A549 (cell line): ENCODE data around the gene BRI3. TPM values are rescaled to one million over a fixed set of nuclear protein-coding genes. Genes with fewer than 3 reads are reported as not detected.

Experiments used
- ATAC-seq, 2 experiments: fragments of 200-7000 bp in 1 of 2; fragments of >200 bp in 1 of 2; cut with Nextera tagmentation in 1 of 2; cut with Tn5 transposase in 1 of 2; 3 replicates each; pipeline versions ENCODE4 v1.8.0 to v1.9.1; 2018 to 2020; ENCODE audit warnings: mild to moderate bottlenecking in 1 of 2, moderate library complexity in 1 of 2
- CTCF ChIA-PET: fragments of 300-600 bp; sonication (Branson Sonifier 250); formaldehyde crosslinking; extraction: SDS; loops from one replicate; lab custom pipeline; 2021; ENCODE audit warnings: antibody characterized with exemption, inconsistent platforms; lab: Yijun Ruan, JAX
- POLR2A ChIA-PET: fragments of 350-600 bp; formaldehyde crosslinking; extraction: SDS; loops from one replicate; lab custom pipeline; 2021; ENCODE audit warnings: antibody characterized with exemption, inconsistent platforms; lab: Yijun Ruan, JAX
- DNase-seq, 2 experiments: peaks; one replicate each; pipeline versions ENCODE4 v3.0.0 to v3.0.0-alpha.2; 2011 to 2016; ENCODE audit warnings: low read depth in 1 of 2, low spot score in 1 of 2
- FAIRE-seq: peaks from 2 replicates; lab custom pipeline; 2011; peaks lifted over from hg19 to GRCh38; lab: Jason Lieb, UNC
- H3K27ac ChIP-seq, 2 experiments: fragments of >200 bp; sonication (Bioruptor Twin); formaldehyde crosslinking; 3 replicates each; pipeline ENCODE4 v1.5.1; 2016 to 2017
- H3K4me1 ChIP-seq: fragments of >200 bp; sonication (Bioruptor Twin); formaldehyde crosslinking; 3 replicates; pipeline ENCODE4 v1.6.1; 2016
- H3K4me2 ChIP-seq: fragments of >200 bp; sonication (Bioruptor Twin); formaldehyde crosslinking; 3 replicates; pipeline ENCODE4 v1.6.1; 2016
- H3K4me3 ChIP-seq: fragments of >200 bp; sonication (Bioruptor Twin); formaldehyde crosslinking; 3 replicates; pipeline ENCODE4 v1.5.1; 2016
- H3K9me3 ChIP-seq: fragments of >200 bp; sonication (Bioruptor Twin); formaldehyde crosslinking; 3 replicates; pipeline ENCODE4 v1.6.1; 2016
- BCL3 ChIP-seq: fragments of >200 bp; sonication (Bioruptor Twin); formaldehyde crosslinking; IDR thresholded peaks from 3 replicates; pipeline ENCODE4 v1.6.1; 2016
- E2F6 ChIP-seq: IDR thresholded peaks from 2 replicates; pipeline ENCODE4 v1.6.1; 2012; ENCODE audit warnings: low read depth, borderline replicate concordance
- EHF ChIP-seq: fragments of 250-450 bp; sonication (Bioruptor Pico); IDR thresholded peaks from 2 replicates; pipeline ENCODE4 v1.5.0; 2020; ENCODE audit warnings: mild to moderate bottlenecking
- EHMT2 ChIP-seq: fragments of 200-600 bp; sonication (generic); IDR thresholded peaks from 2 replicates; pipeline ENCODE4 v1.6.1; 2016; ENCODE audit warnings: antibody characterized with exemption, low read depth, mild to moderate bottlenecking, moderate library complexity
- FOSL2 ChIP-seq, 2 experiments: fragments of 450-650 bp in 1 of 2; fragments of >200 bp in 1 of 2; sonication (Bioruptor Twin) in 1 of 2; formaldehyde crosslinking; IDR thresholded peaks; 2 replicates each; pipeline versions ENCODE4 v1.5.0 to v1.6.1; 2016 to 2020; ENCODE audit warnings: mild to moderate bottlenecking in 1 of 2, moderate library complexity in 1 of 2
- GATA3 ChIP-seq: IDR thresholded peaks from 2 replicates; pipeline ENCODE4 v1.6.1; 2012; ENCODE audit warnings: borderline replicate concordance
- HDAC2 ChIP-seq: fragments of 200-600 bp; sonication (generic); IDR thresholded peaks from 2 replicates; pipeline ENCODE4 v1.6.1; 2016
- HEYL ChIP-seq: fragments of 250-450 bp; sonication (Bioruptor Pico); IDR thresholded peaks from 2 replicates; pipeline ENCODE4 v1.8.0; 2021; ENCODE audit warnings: mild to moderate bottlenecking, moderate library complexity
- HOXA7 ChIP-seq: fragments of 250-450 bp; sonication (Bioruptor Pico); IDR thresholded peaks from 2 replicates; pipeline ENCODE4 v1.5.0; 2020; ENCODE audit warnings: mild to moderate bottlenecking, moderate library complexity
- HOXB5 ChIP-seq: fragments of 250-450 bp; sonication (Bioruptor Pico); IDR thresholded peaks from 2 replicates; pipeline ENCODE4 v1.5.0; 2020; ENCODE audit warnings: mild to moderate bottlenecking, moderate library complexity
- JUN ChIP-seq, 2 experiments: fragments of >200 bp; sonication (Bioruptor Twin); formaldehyde crosslinking; IDR thresholded peaks; 2 replicates in 1 of 2; 3 replicates in 1 of 2; pipeline ENCODE4 v1.6.1; 2016 to 2017
- KDM1A ChIP-seq: fragments of 200-600 bp; sonication (generic); IDR thresholded peaks from 2 replicates; pipeline ENCODE4 v1.6.1; 2016; ENCODE audit warnings: low read depth, mild to moderate bottlenecking
- KDM5A ChIP-seq: fragments of 200-600 bp; sonication (generic); IDR thresholded peaks from 2 replicates; pipeline ENCODE4 v1.6.1; 2016; ENCODE audit warnings: antibody characterized with exemption, mild to moderate bottlenecking
- RNF2 ChIP-seq: fragments of 200-600 bp; sonication (generic); IDR thresholded peaks from 2 replicates; pipeline ENCODE4 v1.6.1; 2016; ENCODE audit warnings: low read depth, mild to moderate bottlenecking, antibody characterized with exemption, moderate library complexity, borderline replicate concordance
- SMC3 ChIP-seq: fragments of >200 bp; sonication (Bioruptor Twin); formaldehyde crosslinking; IDR thresholded peaks from 3 replicates; pipeline ENCODE4 v1.6.1; 2018; ENCODE audit warnings: inconsistent platforms
- USF2 ChIP-seq: fragments of 450-650 bp; IDR thresholded peaks from 2 replicates; pipeline ENCODE4 v1.6.1; 2014; ENCODE audit warnings: antibody characterized with exemption
- ZFP36 ChIP-seq: fragments of 450-650 bp; IDR thresholded peaks from 2 replicates; pipeline ENCODE4 v1.6.1; 2014; ENCODE audit warnings: borderline replicate concordance; ENCODE audit not compliant: partially characterized antibody
- ZNF302 ChIP-seq: fragments of 250-450 bp; sonication (Bioruptor Pico); IDR thresholded peaks from 2 replicates; pipeline ENCODE4 v1.9.0; 2021; ENCODE audit warnings: inconsistent platforms, mild to moderate bottlenecking, moderate library complexity
- WGBS: methylation state at CpG from one replicate; pipeline ENCODE4 v1.1.6; 2017; ENCODE audit errors: missing lambda C conversion rate; 5-methylcytosine and 5-hydroxymethylcytosine counted together
- polyA plus RNA-seq, 4 experiments: library from polyadenylated mRNA; depleted of rRNA in 3 of 4; stranded (reverse); fragments of >200 nt; fragmentation: RNase III in 1 of 4; extraction: RNeasy Plus Mini Kit Qiagen cat#74134 plus additional on column Dnase treatment in 1 of 4; gene quantifications; 2 replicates in 3 of 4; 3 replicates in 1 of 4; pipeline ENCODE4 v1.2.3, GENCODE V29; 2011 to 2017
- TF ChIP-seq, protein P1 (sequence below): fragments of >200 bp; sonication (Bioruptor Twin); formaldehyde crosslinking; IDR thresholded peaks from 3 replicates; pipeline ENCODE4 v1.5.1; 2016

Gene BRI3
- polyA plus RNA-seq, 2 of the 4 experiments (the other 2 are of a cell fraction), result 61.0 to 73.0 TPM

DNA sequence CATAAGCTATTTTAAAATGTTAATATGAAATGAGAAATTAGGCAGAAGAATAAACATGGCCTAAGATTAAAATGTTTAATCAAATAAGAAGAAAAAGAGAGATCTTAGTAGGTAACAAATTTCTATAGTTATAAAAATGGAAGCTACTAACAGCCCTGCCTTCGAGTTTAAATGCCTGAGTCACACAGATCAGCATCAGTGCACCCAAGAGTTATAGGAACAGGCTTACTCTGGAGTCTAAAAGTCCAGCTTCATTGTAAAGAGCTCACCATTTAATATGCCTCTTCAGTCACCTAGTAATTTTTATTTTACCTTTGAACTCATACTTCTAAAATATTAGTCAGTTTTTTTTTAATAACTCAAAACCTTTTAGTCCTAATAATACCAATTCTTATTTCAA lies 52.6 kb downstream of the BRI3 start:
- Histone ChIP-seq H3K27ac (no peak overlapping the region), H3K4me2 (no peak overlapping the region), H3K4me3 (no peak overlapping the region), H3K4me1 (peaks cover 10% of the 10 kb centered on the region; the same call in 1 of the 3 replicates), H3K9me3 (no peaks in the 10 kb centered on the region)
- 33% methylated on average over 1 of the region's 1 CpG for WGBS
- ATAC-seq, result peak in 1 of 2 experiments; percentile 31; a peak in 1 of 6 replicates
- no peak for FAIRE-seq
- no peak for DNase-seq
- ChIA-PET CTCF (interaction anchor here (1.2 to 1.5 kb wide), 2 partner anchors 67 to 87 kb away, joined by 5 to 7 read pairs; partner anchors contain the start of gene BAIAP2L1), POLR2A (no interaction called here)
- TF ChIP-seq KDM1A (no peak), JUN (IDR thresholded peaks at IDR 0.05) (no peak), EHMT2 (no peak)
- TF ChIP-seq, all 56 proteins: peak for 0

DNA sequence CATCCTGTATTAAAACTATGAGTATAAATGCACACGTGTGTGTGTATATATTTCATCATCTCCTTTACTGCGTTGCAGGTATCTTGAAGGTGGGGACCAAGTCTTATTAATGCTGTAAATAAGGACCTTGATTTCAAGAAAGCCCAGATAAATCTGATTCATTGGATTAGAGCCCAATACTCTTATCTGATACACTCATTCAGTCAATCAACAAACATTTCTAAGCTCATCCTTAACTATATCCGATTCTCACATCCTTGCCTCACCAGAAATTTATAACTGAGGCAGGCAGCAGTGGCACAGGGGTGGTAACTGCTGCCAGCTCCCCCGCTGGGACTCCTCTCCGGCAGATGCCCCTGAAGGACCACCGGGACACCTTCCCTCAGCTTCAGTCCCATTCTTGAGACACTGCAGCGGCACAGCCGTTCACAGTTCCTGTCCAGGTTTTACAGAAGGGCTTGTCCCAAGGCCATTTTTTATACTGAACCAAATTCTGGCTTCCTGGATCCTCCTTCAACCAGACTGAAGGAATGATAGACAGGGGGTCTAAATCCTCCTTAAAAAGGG lies 54.0 kb downstream of the BRI3 start:
- POLR2A ChIA-PET, result no interaction called here
- H3K4me1 ChIP-seq, result peaks cover 10% of the 10 kb centered on the region; the same call in 1 of the 3 replicates
- no peak overlapping the region for H3K27ac ChIP-seq
- no peak for FAIRE-seq
- TF ChIP-seq USF2, result no peak
- no peak for TF ChIP-seq BCL3
- no peak for TF ChIP-seq EHF
- no peak for TF ChIP-seq FOSL2 (IDR thresholded peaks at IDR 0.05)
- TF ChIP-seq FOSL2 (CRISPR knock-in tag; IDR thresholded peaks at IDR 0.05), result no peak
- TF ChIP-seq, protein P1, sequence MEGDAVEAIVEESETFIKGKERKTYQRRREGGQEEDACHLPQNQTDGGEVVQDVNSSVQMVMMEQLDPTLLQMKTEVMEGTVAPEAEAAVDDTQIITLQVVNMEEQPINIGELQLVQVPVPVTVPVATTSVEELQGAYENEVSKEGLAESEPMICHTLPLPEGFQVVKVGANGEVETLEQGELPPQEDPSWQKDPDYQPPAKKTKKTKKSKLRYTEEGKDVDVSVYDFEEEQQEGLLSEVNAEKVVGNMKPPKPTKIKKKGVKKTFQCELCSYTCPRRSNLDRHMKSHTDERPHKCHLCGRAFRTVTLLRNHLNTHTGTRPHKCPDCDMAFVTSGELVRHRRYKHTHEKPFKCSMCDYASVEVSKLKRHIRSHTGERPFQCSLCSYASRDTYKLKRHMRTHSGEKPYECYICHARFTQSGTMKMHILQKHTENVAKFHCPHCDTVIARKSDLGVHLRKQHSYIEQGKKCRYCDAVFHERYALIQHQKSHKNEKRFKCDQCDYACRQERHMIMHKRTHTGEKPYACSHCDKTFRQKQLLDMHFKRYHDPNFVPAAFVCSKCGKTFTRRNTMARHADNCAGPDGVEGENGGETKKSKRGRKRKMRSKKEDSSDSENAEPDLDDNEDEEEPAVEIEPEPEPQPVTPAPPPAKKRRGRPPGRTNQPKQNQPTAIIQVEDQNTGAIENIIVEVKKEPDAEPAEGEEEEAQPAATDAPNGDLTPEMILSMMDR, result no peak
- TF ChIP-seq HEYL, result no peak
- no peak for TF ChIP-seq HDAC2
- CTCF ChIA-PET, result interaction anchor here (1.0 kb wide), 1 partner anchor 66 kb away, joined by 4 read pairs; the partner anchor contains the start of gene BAIAP2L1
- WGBS, result 94% methylated on average over 8 of the region's 8 CpGs
- no peak for DNase-seq
- no peaks in the 10 kb centered on the region for H3K9me3 ChIP-seq
- H3K4me2 ChIP-seq, result no peak overlapping the region
- ATAC-seq, result peak in 1 of 2 experiments; percentile 20; a peak in 2 of 6 replicates
- H3K4me3 ChIP-seq, result no peak overlapping the region

DNA sequence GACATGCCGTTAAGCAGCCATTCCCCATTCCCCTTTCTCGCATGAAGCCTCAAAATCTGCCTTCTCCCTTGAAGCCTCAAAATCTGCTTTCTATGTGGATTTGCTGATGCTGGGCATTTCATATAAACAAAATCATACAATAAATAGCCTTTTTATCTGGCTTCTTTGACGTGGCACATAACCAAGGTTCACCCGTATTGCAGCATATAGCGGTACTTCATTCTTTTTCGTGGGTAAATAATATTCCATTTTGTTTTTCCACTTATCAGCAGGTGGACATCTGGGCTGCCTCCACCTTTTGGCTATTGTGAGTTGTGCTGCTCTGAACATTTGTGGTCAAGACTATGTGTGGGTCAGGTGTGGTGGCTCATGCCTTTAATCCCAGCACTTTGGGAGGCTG lies 57.0 kb downstream of the BRI3 start:
- Histone ChIP-seq H3K9me3 (no peaks in the 10 kb centered on the region), H3K4me2 (no peak overlapping the region), H3K4me3 (no peak overlapping the region), H3K4me1 (peaks cover 26% of the 10 kb centered on the region), H3K27ac (no peak overlapping the region)
- no peak for ATAC-seq
- no peak for TF ChIP-seq ZFP36
- TF ChIP-seq, protein P1, result no peak
- no peak for TF ChIP-seq JUN (IDR thresholded peaks at IDR 0.05)
- TF ChIP-seq HOXA7 (CRISPR knock-in tag), result no peak
- no peak for TF ChIP-seq SMC3
- no peak for TF ChIP-seq KDM5A
- TF ChIP-seq E2F6, result no peak
- no peak for TF ChIP-seq HOXB5 (CRISPR knock-in tag)
- TF ChIP-seq RNF2, result no peak
- no peak for TF ChIP-seq ZNF302 (CRISPR knock-in tag)
- TF ChIP-seq GATA3, result no peak
- DNase-seq, result no peak
- ChIA-PET POLR2A (no interaction called here), CTCF (interaction anchor here (1.2 to 1.3 kb wide), 2 partner anchors 23 to 83 kb away, joined by 3 to 4 read pairs; no protein-coding TSS in a partner anchor)
- 95% methylated on average over 6 of the region's 6 CpGs for WGBS
- FAIRE-seq, result no peak
